Central memory CD8-positive, alpha-beta T cell (primary cell): ENCODE measurements around the gene NAV3.
"Not testable (repeated sequence)": the region's sequence is repeated elsewhere in the genome, so short reads cannot be mapped to it uniquely, and the experiment has no call there.

Experiments used
- ATAC-seq: fragments of 150-1000 bp; cut with Tn5 transposase; replicated peaks from 2 replicates; pipeline ENCODE4 v1.10.0; 2022; ENCODE audit warnings: mild to moderate bottlenecking, moderate FRiP score, moderate number of reproducible peaks; ENCODE audit not compliant: poor library complexity, severe bottlenecking; ENCODE audit errors: extremely low read depth
- DNase-seq, 2 donors: peaks; one replicate each; pipeline ENCODE4 v3.0.0; 2021; ENCODE audit warnings: low spot score in 2 of 2
- H3K27ac Mint-ChIP-seq: one replicate; pipeline ENCODE4 v1.8.0; 2022; ENCODE audit warnings: low read depth, mild to moderate bottlenecking, moderate library complexity, mixed read lengths
- H3K27me3 Mint-ChIP-seq: one replicate; pipeline ENCODE4 v1.8.0; 2022; ENCODE audit warnings: mixed read lengths
- H3K36me3 Mint-ChIP-seq: one replicate; pipeline ENCODE4 v1.8.0; 2022; ENCODE audit warnings: mild to moderate bottlenecking, moderate library complexity, mixed read lengths; ENCODE audit not compliant: insufficient read depth
- H3K4me1 Mint-ChIP-seq: one replicate; pipeline ENCODE4 v1.8.0; 2022; ENCODE audit warnings: mixed read lengths
- H3K4me3 Mint-ChIP-seq: one replicate; pipeline ENCODE4 v1.8.0; 2022; ENCODE audit warnings: mild to moderate bottlenecking, moderate library complexity, mixed read lengths
- H3K9me3 Mint-ChIP-seq: one replicate; pipeline ENCODE4 v1.8.0; 2022; ENCODE audit warnings: mixed read lengths

Gene NAV3

GRCh38 chr12:78096909-78097597 is 266.4 kb downstream of the NAV3 start:
- no peak for ATAC-seq
- Mint-ChIP-seq H3K27me3 (no peaks in the 10 kb centered on the region), H3K9me3 (peaks cover 18% of the 10 kb centered on the region), H3K27ac (no peak overlapping the region), H3K4me3 (no peak overlapping the region), H3K4me1 (no peaks in the 10 kb centered on the region), H3K36me3 (no peaks in the 10 kb centered on the region)
- no peak for DNase-seq

GRCh38 chr12:78099806-78100205 is 269.1 kb downstream of the NAV3 start:
- DNase-seq (no peak), ATAC-seq (no peak)
- Mint-ChIP-seq H3K4me3 (no peak overlapping the region), H3K27ac (no peak overlapping the region), H3K27me3 (no peaks in the 10 kb centered on the region), H3K4me1 (no peaks in the 10 kb centered on the region), H3K9me3 (peaks cover 28% of the 10 kb centered on the region), H3K36me3 (no peaks in the 10 kb centered on the region)

GRCh38 chr12:78101113-78101876 is 270.6 kb downstream of the NAV3 start:
- Mint-ChIP-seq H3K9me3 (peaks cover 21% of the 10 kb centered on the region), H3K27me3 (no peaks in the 10 kb centered on the region), H3K4me3 (no peak overlapping the region), H3K4me1 (no peaks in the 10 kb centered on the region), H3K27ac (no peak overlapping the region), H3K36me3 (no peaks in the 10 kb centered on the region)
- ATAC-seq (no peak), DNase-seq (no peak)

- H3K9me3 Mint-ChIP-seq: peaks cover 21% of the 10 kb centered on the region
- H3K27me3 Mint-ChIP-seq: no peaks in the 10 kb centered on the region
- no peak overlapping the region for H3K27ac Mint-ChIP-seq
- no peaks in the 10 kb centered on the region for H3K4me1 Mint-ChIP-seq
- DNase-seq (no peak), ATAC-seq (no peak)
- H3K36me3 Mint-ChIP-seq: no peaks in the 10 kb centered on the region
- H3K4me3 Mint-ChIP-seq: no peak overlapping the region
Observed at GRCh38 chr12:78101946-78102635, 271.4 kb downstream of the NAV3 start.

- H3K9me3 Mint-ChIP-seq: peaks cover 21% of the 10 kb centered on the region
- not testable (repeated sequence) for DNase-seq, H3K27ac Mint-ChIP-seq, H3K27me3 Mint-ChIP-seq, H3K4me3 Mint-ChIP-seq, H3K36me3 Mint-ChIP-seq, H3K4me1 Mint-ChIP-seq, ATAC-seq
Observed at GRCh38 chr12:78102801-78103200, 272.1 kb downstream of the NAV3 start.

- Mint-ChIP-seq H3K4me3 (no peak overlapping the region), H3K36me3 (no peaks in the 10 kb centered on the region), H3K4me1 (no peaks in the 10 kb centered on the region), H3K27ac (no peak overlapping the region), H3K9me3 (peaks cover 19% of the 10 kb centered on the region), H3K27me3 (no peaks in the 10 kb centered on the region)
- ATAC-seq: no peak
- no peak for DNase-seq
Observed at GRCh38 chr12:78115889-78116288, 285.2 kb downstream of the NAV3 start.

- Mint-ChIP-seq H3K4me1 (no peaks in the 10 kb centered on the region), H3K27ac (no peak overlapping the region), H3K4me3 (no peak overlapping the region), H3K27me3 (no peaks in the 10 kb centered on the region), H3K36me3 (no peaks in the 10 kb centered on the region), H3K9me3 (peaks cover 8% of the 10 kb centered on the region)
- DNase-seq (no peak), ATAC-seq (no peak)
Observed at GRCh38 chr12:78118036-78118435, 287.3 kb downstream of the NAV3 start.

- DNase-seq: no peak
- Mint-ChIP-seq H3K27me3 (no peaks in the 10 kb centered on the region), H3K27ac (no peak overlapping the region), H3K4me1 (no peaks in the 10 kb centered on the region), H3K9me3 (peaks cover 8% of the 10 kb centered on the region), H3K4me3 (no peak overlapping the region), H3K36me3 (no peaks in the 10 kb centered on the region)
- ATAC-seq: no peak
Observed at GRCh38 chr12:78118486-78118885, 287.8 kb downstream of the NAV3 start.

- no peaks in the 10 kb centered on the region for H3K36me3 Mint-ChIP-seq
- no peak for ATAC-seq
- H3K27me3 Mint-ChIP-seq: no peaks in the 10 kb centered on the region
- H3K9me3 Mint-ChIP-seq: peaks cover 1% of the 10 kb centered on the region
- no peak overlapping the region for H3K4me3 Mint-ChIP-seq
- H3K27ac Mint-ChIP-seq: no peak overlapping the region
- H3K4me1 Mint-ChIP-seq: no peaks in the 10 kb centered on the region
- no peak for DNase-seq
Observed at GRCh38 chr12:78119351-78119918, 288.7 kb downstream of the NAV3 start.

- no peak for ATAC-seq
- Mint-ChIP-seq H3K27ac (no peak overlapping the region), H3K36me3 (no peaks in the 10 kb centered on the region), H3K4me3 (no peak overlapping the region), H3K4me1 (no peaks in the 10 kb centered on the region), H3K9me3 (no peaks in the 10 kb centered on the region), H3K27me3 (no peaks in the 10 kb centered on the region)
- no peak for DNase-seq
Observed at GRCh38 chr12:78120306-78120705, 289.6 kb downstream of the NAV3 start.

- Mint-ChIP-seq H3K27me3 (no peaks in the 10 kb centered on the region), H3K36me3 (no peaks in the 10 kb centered on the region), H3K9me3 (no peaks in the 10 kb centered on the region), H3K27ac (no peak overlapping the region), H3K4me3 (no peak overlapping the region), H3K4me1 (no peaks in the 10 kb centered on the region)
- ATAC-seq (no peak), DNase-seq (no peak)
Observed at GRCh38 chr12:78120866-78121560, 290.3 kb downstream of the NAV3 start.

- H3K9me3 Mint-ChIP-seq: no peaks in the 10 kb centered on the region
- ATAC-seq: no peak
- H3K4me1 Mint-ChIP-seq: no peaks in the 10 kb centered on the region
- no peaks in the 10 kb centered on the region for H3K36me3 Mint-ChIP-seq
- H3K4me3 Mint-ChIP-seq: no peak overlapping the region
- H3K27ac Mint-ChIP-seq: no peak overlapping the region
- no peaks in the 10 kb centered on the region for H3K27me3 Mint-ChIP-seq
- DNase-seq: no peak
Observed at GRCh38 chr12:78121969-78122610, 291.4 kb downstream of the NAV3 start.
